HEK293 (cell line): ENCODE results near the gene PHACTR1.

Experiments
- CTCF ChIA-PET: fragments of 350-600 bp; formaldehyde crosslinking; extraction: SDS; loops from one replicate; lab custom pipeline; 2021; ENCODE audit warnings: antibody characterized with exemption; lab: Yijun Ruan, JAX
- POLR2A ChIA-PET: fragments of 300-600 bp; formaldehyde crosslinking; extraction: SDS; loops from one replicate; lab custom pipeline; 2020; ENCODE audit warnings: antibody characterized with exemption, inconsistent platforms; lab: Yijun Ruan, JAX
- H3K27ac ChIP-seq: fragments of 200-500 bp; sonication (Bioruptor generic); 2 replicates; pipeline ENCODE4 v1.5.1; 2014; ENCODE audit warnings: low read depth, low read length, control low read depth, inconsistent platforms; ENCODE audit errors: extremely low read depth
- H3K36me3 ChIP-seq, 2 experiments: fragments of 200-500 bp in 1 of 2; sonication (Bioruptor generic) in 1 of 2; 1 replicate in 1 of 2; 2 replicates in 1 of 2; pipeline ENCODE4 v1.5.1; 2014 to 2017; ENCODE audit warnings: inconsistent platforms in 2 of 2, low read length in 2 of 2; ENCODE audit not compliant: control insufficient read depth in 2 of 2, insufficient read depth in 1 of 2
- H3K4me1 ChIP-seq: fragments of 200-500 bp; sonication (Bioruptor generic); 2 replicates; pipeline ENCODE4 v1.5.1; 2014; ENCODE audit warnings: mild to moderate bottlenecking, low read length, inconsistent platforms; ENCODE audit not compliant: control insufficient read depth, insufficient read depth
- H3K4me3 ChIP-seq: 2 replicates; pipeline ENCODE4 v1.5.1; 2011; ENCODE audit warnings: low read depth, mild to moderate bottlenecking, control low read depth, low read length, moderate library complexity
- H3K9me3 ChIP-seq: fragments of 200-500 bp; sonication (Bioruptor generic); 2 replicates; pipeline ENCODE4 v1.5.1; 2014; ENCODE audit warnings: low read depth, low read length, inconsistent platforms; ENCODE audit not compliant: control insufficient read depth, insufficient read depth
- GLI2 ChIP-seq: fragments of 450-650 bp; formaldehyde crosslinking; IDR thresholded peaks from 2 replicates; pipeline ENCODE4; 2017; ENCODE audit warnings: missing biosample characterization, missing genetic modification characterization, low read depth, borderline replicate concordance
- MYNN ChIP-seq: fragments of 450-650 bp; formaldehyde crosslinking; IDR thresholded peaks from 2 replicates; pipeline ENCODE4 v1.5.1; 2016; ENCODE audit warnings: missing biosample characterization, missing genetic modification characterization, borderline replicate concordance
- OSR2 ChIP-seq: fragments of 450-650 bp; formaldehyde crosslinking; IDR thresholded peaks from 2 replicates; pipeline ENCODE4 v1.5.1; 2016; ENCODE audit warnings: missing biosample characterization, missing genetic modification characterization
- SCRT2 ChIP-seq: fragments of 450-650 bp; formaldehyde crosslinking; IDR thresholded peaks from 2 replicates; pipeline ENCODE4 v1.5.1; 2016; ENCODE audit warnings: missing biosample characterization, missing genetic modification characterization
- ZBTB20 ChIP-seq: fragments of 450-650 bp; formaldehyde crosslinking; IDR thresholded peaks from 2 replicates; pipeline ENCODE4 v1.5.1; 2016; ENCODE audit warnings: missing biosample characterization, missing genetic modification characterization
- ZBTB7A ChIP-seq: fragments of 450-650 bp; formaldehyde crosslinking; IDR thresholded peaks from 2 replicates; pipeline ENCODE4 v1.5.1; 2016; ENCODE audit warnings: low read depth, missing biosample characterization, missing genetic modification characterization
- ZFP69B ChIP-seq: fragments of 450-650 bp; formaldehyde crosslinking; IDR thresholded peaks from 2 replicates; pipeline ENCODE4 v1.5.1; 2016; ENCODE audit warnings: missing biosample characterization, missing genetic modification characterization
- ZNF10 ChIP-seq: fragments of 450-650 bp; formaldehyde crosslinking; IDR thresholded peaks from 2 replicates; pipeline ENCODE4 v1.5.1; 2017; ENCODE audit warnings: missing biosample characterization, missing genetic modification characterization
- ZNF157 ChIP-seq: fragments of 450-650 bp; formaldehyde crosslinking; IDR thresholded peaks from 2 replicates; pipeline ENCODE4 v1.5.1; 2016; ENCODE audit warnings: missing biosample characterization, missing genetic modification characterization
- ZNF175 ChIP-seq: fragments of 450-650 bp; formaldehyde crosslinking; IDR thresholded peaks from 2 replicates; pipeline ENCODE4 v1.5.1; 2016; ENCODE audit warnings: missing biosample characterization, missing genetic modification characterization
- ZNF202 ChIP-seq: fragments of 450-650 bp; formaldehyde crosslinking; IDR thresholded peaks from 2 replicates; pipeline ENCODE4 v1.5.1; 2016; ENCODE audit warnings: missing biosample characterization, missing genetic modification characterization, borderline replicate concordance
- ZNF239 ChIP-seq: fragments of 450-650 bp; formaldehyde crosslinking; IDR thresholded peaks from 2 replicates; pipeline ENCODE4 v1.5.1; 2016; ENCODE audit warnings: missing biosample characterization, missing genetic modification characterization
- ZNF24 ChIP-seq: fragments of 450-650 bp; formaldehyde crosslinking; IDR thresholded peaks from 2 replicates; pipeline ENCODE4 v1.5.1; 2016; ENCODE audit warnings: missing biosample characterization, missing genetic modification characterization
- ZNF335 ChIP-seq: fragments of 450-650 bp; formaldehyde crosslinking; conservative IDR thresholded peaks from 2 replicates; pipeline ENCODE4 v1.5.1; 2016; ENCODE audit warnings: missing biosample characterization, missing genetic modification characterization
- ZNF37A ChIP-seq: fragments of 450-650 bp; IDR thresholded peaks from 2 replicates; pipeline ENCODE4 v1.5.1; 2018; ENCODE audit warnings: missing biosample characterization, missing genetic modification characterization
- ZNF555 ChIP-seq: fragments of 450-650 bp; formaldehyde crosslinking; conservative IDR thresholded peaks from 2 replicates; pipeline ENCODE4 v1.5.1; 2017; ENCODE audit warnings: missing biosample characterization, mild to moderate bottlenecking, missing genetic modification characterization, inconsistent platforms
- ZNF558 ChIP-seq: fragments of 450-650 bp; formaldehyde crosslinking; IDR thresholded peaks from 2 replicates; pipeline ENCODE4 v1.5.1; 2016; ENCODE audit warnings: missing biosample characterization, missing genetic modification characterization
- ZNF629 ChIP-seq: fragments of 450-650 bp; formaldehyde crosslinking; IDR thresholded peaks from 2 replicates; pipeline ENCODE4 v1.5.1; 2017; ENCODE audit warnings: missing biosample characterization, missing genetic modification characterization
- ZSCAN30 ChIP-seq: fragments of 450-650 bp; IDR thresholded peaks from 2 replicates; pipeline ENCODE4 v1.5.1; 2018; ENCODE audit warnings: missing biosample characterization, mild to moderate bottlenecking, missing genetic modification characterization, moderate library complexity
- TF ChIP-seq, protein P1 (sequence below): fragments of 450-650 bp; formaldehyde crosslinking; IDR thresholded peaks from 2 replicates; pipeline ENCODE4 v1.5.1; 2016; ENCODE audit warnings: missing biosample characterization, missing genetic modification characterization, low read depth
- TF ChIP-seq, protein P2 (sequence below): fragments of 450-650 bp; IDR thresholded peaks from 2 replicates; pipeline ENCODE4 v1.5.1; 2018; ENCODE audit warnings: missing biosample characterization, missing genetic modification characterization
- TF ChIP-seq, protein P3 (sequence below): fragments of 450-650 bp; formaldehyde crosslinking; IDR thresholded peaks from 2 replicates; pipeline ENCODE4 v1.5.1; 2016; ENCODE audit warnings: missing biosample characterization, missing genetic modification characterization
- TF ChIP-seq, protein P4 (sequence below): fragments of 450-650 bp; formaldehyde crosslinking; IDR thresholded peaks from 2 replicates; pipeline ENCODE4 v1.5.1; 2017; ENCODE audit warnings: missing biosample characterization, mild to moderate bottlenecking, missing genetic modification characterization, moderate library complexity
- TF ChIP-seq, protein P5 (sequence below): fragments of 450-650 bp; formaldehyde crosslinking; IDR thresholded peaks from 2 replicates; pipeline ENCODE4 v1.5.1; 2016; ENCODE audit warnings: missing biosample characterization, missing genetic modification characterization, low read depth
- TF ChIP-seq, protein P6 (sequence below): fragments of 450-650 bp; formaldehyde crosslinking; IDR thresholded peaks from 2 replicates; pipeline ENCODE4 v1.5.1; 2016; ENCODE audit warnings: missing biosample characterization, missing genetic modification characterization

Gene PHACTR1

DNA sequence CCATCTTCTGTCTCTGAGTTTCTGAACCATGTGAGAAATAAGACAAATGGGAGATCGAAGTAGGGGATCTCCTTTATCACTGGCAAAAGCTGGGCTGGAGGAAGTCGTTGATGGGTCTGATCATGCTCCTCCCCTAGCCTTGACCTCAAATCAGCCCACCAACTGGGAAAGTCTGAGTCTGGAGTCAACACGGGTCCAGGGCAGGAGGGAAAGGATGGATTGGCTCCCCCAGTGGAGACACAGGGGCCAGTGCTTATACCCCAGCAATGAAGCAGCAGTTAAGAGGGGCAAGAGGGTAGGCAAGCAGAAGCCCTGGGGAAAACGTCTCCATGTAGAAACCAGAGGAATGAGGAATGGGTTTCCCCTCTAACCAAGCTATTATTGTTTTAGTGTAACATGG lies 459.2 kb downstream of the PHACTR1 start (continued):
- TF ChIP-seq, protein P1, sequence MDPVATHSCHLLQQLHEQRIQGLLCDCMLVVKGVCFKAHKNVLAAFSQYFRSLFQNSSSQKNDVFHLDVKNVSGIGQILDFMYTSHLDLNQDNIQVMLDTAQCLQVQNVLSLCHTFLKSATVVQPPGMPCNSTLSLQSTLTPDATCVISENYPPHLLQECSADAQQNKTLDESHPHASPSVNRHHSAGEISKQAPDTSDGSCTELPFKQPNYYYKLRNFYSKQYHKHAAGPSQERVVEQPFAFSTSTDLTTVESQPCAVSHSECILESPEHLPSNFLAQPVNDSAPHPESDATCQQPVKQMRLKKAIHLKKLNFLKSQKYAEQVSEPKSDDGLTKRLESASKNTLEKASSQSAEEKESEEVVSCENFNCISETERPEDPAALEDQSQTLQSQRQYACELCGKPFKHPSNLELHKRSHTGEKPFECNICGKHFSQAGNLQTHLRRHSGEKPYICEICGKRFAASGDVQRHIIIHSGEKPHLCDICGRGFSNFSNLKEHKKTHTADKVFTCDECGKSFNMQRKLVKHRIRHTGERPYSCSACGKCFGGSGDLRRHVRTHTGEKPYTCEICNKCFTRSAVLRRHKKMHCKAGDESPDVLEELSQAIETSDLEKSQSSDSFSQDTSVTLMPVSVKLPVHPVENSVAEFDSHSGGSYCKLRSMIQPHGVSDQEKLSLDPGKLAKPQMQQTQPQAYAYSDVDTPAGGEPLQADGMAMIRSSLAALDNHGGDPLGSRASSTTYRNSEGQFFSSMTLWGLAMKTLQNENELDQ (tag by site-specific recombination), result no peak
- no peak for TF ChIP-seq ZNF24 (tag by site-specific recombination)

DNA sequence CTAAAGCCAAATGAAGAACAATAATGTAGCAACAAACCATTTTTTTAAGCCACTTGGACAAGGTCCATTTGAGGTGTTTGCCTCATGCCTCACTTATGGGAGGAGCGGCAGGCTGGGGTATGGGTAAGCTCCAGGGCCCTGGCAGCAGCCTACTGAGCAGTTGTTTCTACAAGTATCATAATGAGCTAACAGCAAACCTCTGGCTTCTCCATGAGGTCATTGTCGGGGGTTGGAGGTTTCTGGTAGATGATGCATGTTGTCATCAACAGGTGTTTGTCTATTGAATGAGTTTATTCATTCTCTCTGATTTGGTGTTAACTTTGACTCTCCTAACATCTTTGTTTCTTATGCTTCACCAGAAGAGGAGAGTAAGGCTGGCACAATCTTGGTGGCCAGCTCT lies 461.1 kb downstream of the PHACTR1 start:
- H3K4me1 ChIP-seq, result no peaks in the 10 kb centered on the region
- no peaks in the 10 kb centered on the region for H3K36me3 ChIP-seq
- no peaks in the 10 kb centered on the region for H3K9me3 ChIP-seq
- ChIA-PET CTCF (no interaction called here), POLR2A (no interaction called here)
- H3K27ac ChIP-seq, result no peak overlapping the region
- TF ChIP-seq, protein P2, sequence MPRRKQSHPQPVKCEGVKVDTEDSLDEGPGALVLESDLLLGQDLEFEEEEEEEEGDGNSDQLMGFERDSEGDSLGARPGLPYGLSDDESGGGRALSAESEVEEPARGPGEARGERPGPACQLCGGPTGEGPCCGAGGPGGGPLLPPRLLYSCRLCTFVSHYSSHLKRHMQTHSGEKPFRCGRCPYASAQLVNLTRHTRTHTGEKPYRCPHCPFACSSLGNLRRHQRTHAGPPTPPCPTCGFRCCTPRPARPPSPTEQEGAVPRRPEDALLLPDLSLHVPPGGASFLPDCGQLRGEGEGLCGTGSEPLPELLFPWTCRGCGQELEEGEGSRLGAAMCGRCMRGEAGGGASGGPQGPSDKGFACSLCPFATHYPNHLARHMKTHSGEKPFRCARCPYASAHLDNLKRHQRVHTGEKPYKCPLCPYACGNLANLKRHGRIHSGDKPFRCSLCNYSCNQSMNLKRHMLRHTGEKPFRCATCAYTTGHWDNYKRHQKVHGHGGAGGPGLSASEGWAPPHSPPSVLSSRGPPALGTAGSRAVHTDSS (tag by site-specific recombination), result no peak
- TF ChIP-seq ZNF239 (tag by site-specific recombination) (no peak), ZNF157 (tag by site-specific recombination) (no peak), GLI2 (tag by site-specific recombination) (no peak), ZNF558 (tag by site-specific recombination) (no peak), ZFP69B (tag by site-specific recombination) (no peak), ZNF175 (tag by site-specific recombination) (no peak), ZNF24 (tag by site-specific recombination) (no peak), ZNF37A (tag by site-specific recombination) (no peak), MYNN (no peak), ZSCAN30 (tag by site-specific recombination) (no peak), ZBTB7A (tag by site-specific recombination) (no peak), ZNF10 (tag by site-specific recombination) (no peak), ZNF555 (no peak), ZBTB20 (tag by site-specific recombination) (no peak), ZNF202 (tag by site-specific recombination) (no peak), SCRT2 (tag by site-specific recombination) (peak; percentile 92), ZNF335 (tag by site-specific recombination) (no peak), ZNF629 (tag by site-specific recombination) (0 out of 2 replicates have a peak, but pooled peaks have one; percentile 15), OSR2 (tag by site-specific recombination) (no peak)
- TF ChIP-seq, protein P3, sequence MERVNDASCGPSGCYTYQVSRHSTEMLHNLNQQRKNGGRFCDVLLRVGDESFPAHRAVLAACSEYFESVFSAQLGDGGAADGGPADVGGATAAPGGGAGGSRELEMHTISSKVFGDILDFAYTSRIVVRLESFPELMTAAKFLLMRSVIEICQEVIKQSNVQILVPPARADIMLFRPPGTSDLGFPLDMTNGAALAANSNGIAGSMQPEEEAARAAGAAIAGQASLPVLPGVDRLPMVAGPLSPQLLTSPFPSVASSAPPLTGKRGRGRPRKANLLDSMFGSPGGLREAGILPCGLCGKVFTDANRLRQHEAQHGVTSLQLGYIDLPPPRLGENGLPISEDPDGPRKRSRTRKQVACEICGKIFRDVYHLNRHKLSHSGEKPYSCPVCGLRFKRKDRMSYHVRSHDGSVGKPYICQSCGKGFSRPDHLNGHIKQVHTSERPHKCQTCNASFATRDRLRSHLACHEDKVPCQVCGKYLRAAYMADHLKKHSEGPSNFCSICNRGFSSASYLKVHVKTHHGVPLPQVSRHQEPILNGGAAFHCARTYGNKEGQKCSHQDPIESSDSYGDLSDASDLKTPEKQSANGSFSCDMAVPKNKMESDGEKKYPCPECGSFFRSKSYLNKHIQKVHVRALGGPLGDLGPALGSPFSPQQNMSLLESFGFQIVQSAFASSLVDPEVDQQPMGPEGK, result no peak
- TF ChIP-seq, protein P4, sequence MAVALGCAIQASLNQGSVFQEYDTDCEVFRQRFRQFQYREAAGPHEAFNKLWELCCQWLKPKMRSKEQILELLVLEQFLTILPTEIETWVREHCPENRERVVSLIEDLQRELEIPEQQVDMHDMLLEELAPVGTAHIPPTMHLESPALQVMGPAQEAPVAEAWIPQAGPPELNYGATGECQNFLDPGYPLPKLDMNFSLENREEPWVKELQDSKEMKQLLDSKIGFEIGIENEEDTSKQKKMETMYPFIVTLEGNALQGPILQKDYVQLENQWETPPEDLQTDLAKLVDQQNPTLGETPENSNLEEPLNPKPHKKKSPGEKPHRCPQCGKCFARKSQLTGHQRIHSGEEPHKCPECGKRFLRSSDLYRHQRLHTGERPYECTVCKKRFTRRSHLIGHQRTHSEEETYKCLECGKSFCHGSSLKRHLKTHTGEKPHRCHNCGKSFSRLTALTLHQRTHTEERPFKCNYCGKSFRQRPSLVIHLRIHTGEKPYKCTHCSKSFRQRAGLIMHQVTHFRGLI (tag by site-specific recombination), result no peak
- TF ChIP-seq, protein P5, sequence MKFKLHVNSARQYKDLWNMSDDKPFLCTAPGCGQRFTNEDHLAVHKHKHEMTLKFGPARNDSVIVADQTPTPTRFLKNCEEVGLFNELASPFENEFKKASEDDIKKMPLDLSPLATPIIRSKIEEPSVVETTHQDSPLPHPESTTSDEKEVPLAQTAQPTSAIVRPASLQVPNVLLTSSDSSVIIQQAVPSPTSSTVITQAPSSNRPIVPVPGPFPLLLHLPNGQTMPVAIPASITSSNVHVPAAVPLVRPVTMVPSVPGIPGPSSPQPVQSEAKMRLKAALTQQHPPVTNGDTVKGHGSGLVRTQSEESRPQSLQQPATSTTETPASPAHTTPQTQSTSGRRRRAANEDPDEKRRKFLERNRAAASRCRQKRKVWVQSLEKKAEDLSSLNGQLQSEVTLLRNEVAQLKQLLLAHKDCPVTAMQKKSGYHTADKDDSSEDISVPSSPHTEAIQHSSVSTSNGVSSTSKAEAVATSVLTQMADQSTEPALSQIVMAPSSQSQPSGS, result peak; percentile 48; the same call in 1 of the 2 replicates
- TF ChIP-seq, protein P6, sequence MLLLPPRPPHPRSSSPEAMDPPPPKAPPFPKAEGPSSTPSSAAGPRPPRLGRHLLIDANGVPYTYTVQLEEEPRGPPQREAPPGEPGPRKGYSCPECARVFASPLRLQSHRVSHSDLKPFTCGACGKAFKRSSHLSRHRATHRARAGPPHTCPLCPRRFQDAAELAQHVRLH (tag by site-specific recombination), result no peak
- no peak overlapping the region for H3K4me3 ChIP-seq
